GM13977 (cell line): ENCODE data around the gene PDIA5.

Source experiments
- DNase-seq: peaks from one replicate; pipeline ENCODE4 v3.0.0; 2012; ENCODE audit warnings: low spot score
- CTCF ChIP-seq: IDR thresholded peaks from 2 replicates; pipeline ENCODE4 v1.5.1; 2012; ENCODE audit warnings: mild to moderate bottlenecking, control low read depth; ENCODE audit not compliant: insufficient read depth; ENCODE audit errors: extremely low read depth, missing control alignments
- in situ Hi-C: fragments of 300-500 bp; cut with MboI; formaldehyde crosslinking; loops from one replicate; pipeline ENCODE4 v1.12.0; 2022; ENCODE audit warnings: low sequenced_read_pairs, low pct_unique_long_range_greater_than_20kb, mixed read lengths, inconsistent platforms; ENCODE audit not compliant: unreplicated experiment

The PDIA5 gene

GRCh38 chr3:123085293-123085931 lies 18.6 kb downstream of the PDIA5 start:
- no peak for DNase-seq
- TF ChIP-seq CTCF = no peak
- in situ Hi-C loops = no loop called here

GRCh38 chr3:123085932-123086627 lies 19.3 kb downstream of the PDIA5 start:
- in situ Hi-C loops = no loop called here
- no peak for DNase-seq
- no peak for TF ChIP-seq CTCF

GRCh38 chr3:123088387-123088786 lies 21.6 kb downstream of the PDIA5 start:
- in situ Hi-C loops = no loop called here
- no peak for DNase-seq
- no peak for TF ChIP-seq CTCF

GRCh38 chr3:123089611-123090331 lies 22.9 kb downstream of the PDIA5 start:
- no peak for TF ChIP-seq CTCF
- in situ Hi-C loops = no loop called here
- no peak for DNase-seq

GRCh38 chr3:123090728-123091531 lies 24.1 kb downstream of the PDIA5 start:
- in situ Hi-C loops = no loop called here
- TF ChIP-seq CTCF = no peak

GRCh38 chr3:123092243-123092642 lies 25.4 kb downstream of the PDIA5 start:
- TF ChIP-seq CTCF = no peak
- no peak for DNase-seq
- in situ Hi-C loops = no loop called here

More at GRCh38 chr3:123090728-123091531, 24.1 kb downstream of the PDIA5 start:
- DNase-seq = no peak
